Liver (tissue), 9 donors: ENCODE measurements around the gene RIMS3. TPM values are rescaled to one million over a fixed set of nuclear protein-coding genes. Genes with fewer than 3 reads are reported as not detected.

Experiments used
- DNase-seq: peaks from one replicate; pipeline ENCODE4 v3.0.0-alpha.2; 2017; ENCODE audit warnings: low spot score
- H3K27ac ChIP-seq, 2 donors: one replicate each; pipeline ENCODE4 v1.7.0; 2013; ENCODE audit warnings: inconsistent platforms in 2 of 2, low read length in 2 of 2, control low read depth in 1 of 2, low read depth in 1 of 2, mild to moderate bottlenecking in 1 of 2
- H3K27me3 ChIP-seq, 4 donors: one replicate each; pipeline versions ENCODE4 v1.6.1 to v1.7.0; 2013; ENCODE audit warnings: low read length in 3 of 4, inconsistent platforms in 1 of 4, mild to moderate bottlenecking in 1 of 4, moderate library complexity in 1 of 4; ENCODE audit not compliant: control insufficient read depth in 4 of 4, insufficient read depth in 4 of 4
- H3K36me3 ChIP-seq, 4 donors: one replicate each; pipeline versions ENCODE4 v1.6.1 to v1.7.0; 2013; ENCODE audit warnings: low read length in 3 of 4, mild to moderate bottlenecking in 3 of 4, low read depth in 1 of 4, moderate library complexity in 1 of 4; ENCODE audit not compliant: control insufficient read depth in 4 of 4, insufficient read depth in 3 of 4
- H3K4me1 ChIP-seq, 4 donors: one replicate each; pipeline versions ENCODE4 v1.6.1 to v1.7.0; 2013; ENCODE audit warnings: low read length in 3 of 4, mild to moderate bottlenecking in 3 of 4, moderate library complexity in 1 of 4; ENCODE audit not compliant: control insufficient read depth in 4 of 4, insufficient read depth in 4 of 4
- H3K4me3 ChIP-seq, 3 donors: one replicate each; pipeline versions ENCODE4 v1.6.1 to v1.7.0; 2013; ENCODE audit warnings: low read length in 3 of 3, control low read depth in 1 of 3, low read depth in 1 of 3, mild to moderate bottlenecking in 1 of 3
- H3K9ac ChIP-seq, 2 donors: one replicate each; pipeline ENCODE4 v1.7.0; 2013; ENCODE audit warnings: low read length in 2 of 2, mild to moderate bottlenecking in 2 of 2, moderate library complexity in 2 of 2, control low read depth in 1 of 2, low read depth in 1 of 2
- H3K9me3 ChIP-seq, 4 donors: one replicate each; pipeline versions ENCODE4 v1.6.1 to v1.7.0; 2013; ENCODE audit warnings: low read length in 3 of 4; ENCODE audit not compliant: control insufficient read depth in 4 of 4
- CTCF ChIP-seq: fragments of 150-350 bp; IDR thresholded peaks from 2 replicates; pipeline ENCODE4 v1.5.1; 2017; ENCODE audit warnings: improper control_type of control experiment, low read depth, low read length; ENCODE audit not compliant: missing input control
- EGR1 ChIP-seq, 2 donors: IDR thresholded peaks; 2 replicates each; pipeline ENCODE4 v1.6.1; 2016 to 2018; ENCODE audit warnings: antibody characterized with exemption in 2 of 2, low read depth in 2 of 2
- FOXA1 ChIP-seq: IDR thresholded peaks from 2 replicates; pipeline ENCODE4 v1.6.1; 2016; ENCODE audit warnings: antibody characterized with exemption
- FOXA2 ChIP-seq: IDR thresholded peaks from 2 replicates; pipeline ENCODE4 v1.6.1; 2016; ENCODE audit warnings: antibody characterized with exemption
- GABPA ChIP-seq, 2 donors: IDR thresholded peaks in 1 of 2; conservative IDR thresholded peaks in 1 of 2; 2 replicates each; pipeline ENCODE4 v1.6.1; 2016; ENCODE audit warnings: antibody characterized with exemption in 2 of 2, mild to moderate bottlenecking in 1 of 2, moderate library complexity in 1 of 2
- HNF4A ChIP-seq, 2 donors: conservative IDR thresholded peaks; 2 replicates each; pipeline ENCODE4 v1.6.1; 2016; ENCODE audit warnings: antibody characterized with exemption in 2 of 2, mild to moderate bottlenecking in 2 of 2
- HNF4G ChIP-seq: IDR thresholded peaks from 2 replicates; pipeline ENCODE4 v1.6.1; 2016; ENCODE audit warnings: antibody characterized with exemption
- JUND ChIP-seq, 2 donors: IDR thresholded peaks; 2 replicates each; pipeline ENCODE4 v1.6.1; 2016; ENCODE audit warnings: antibody characterized with exemption in 2 of 2
- NR2F2 ChIP-seq: IDR thresholded peaks from 2 replicates; pipeline ENCODE4 v1.6.1; 2016; ENCODE audit warnings: antibody characterized with exemption
- RAD21 ChIP-seq, 2 donors: IDR thresholded peaks; 2 replicates each; pipeline ENCODE4 v1.6.1; 2016; ENCODE audit warnings: antibody characterized with exemption in 2 of 2, mild to moderate bottlenecking in 2 of 2
- REST ChIP-seq: IDR thresholded peaks from 2 replicates; pipeline ENCODE4 v1.6.1; 2016; ENCODE audit warnings: antibody characterized with exemption, mild to moderate bottlenecking
- RXRA ChIP-seq, 2 donors: IDR thresholded peaks; 2 replicates each; pipeline ENCODE4 v1.6.1; 2017 to 2018; ENCODE audit warnings: antibody characterized with exemption in 2 of 2, mild to moderate bottlenecking in 1 of 2
- SP1 ChIP-seq: IDR thresholded peaks from 2 replicates; pipeline ENCODE4 v1.6.1; 2018; ENCODE audit warnings: antibody characterized with exemption, mild to moderate bottlenecking
- TAF1 ChIP-seq: conservative IDR thresholded peaks from 2 replicates; pipeline ENCODE4 v1.6.1; 2016; ENCODE audit warnings: antibody characterized with exemption, mild to moderate bottlenecking
- YY1 ChIP-seq: IDR thresholded peaks from 2 replicates; pipeline ENCODE4 v1.6.1; 2016; ENCODE audit warnings: antibody characterized with exemption, mild to moderate bottlenecking
- WGBS: extraction: QIAGEN DNeasy Blood & Tissue Kit; methylation state at CpG from one replicate; pipeline ENCODE4 v1.1.7; 2013; 5-methylcytosine and 5-hydroxymethylcytosine counted together
- polyA plus RNA-seq, 2 donors: library from polyadenylated mRNA; stranded (reverse) in 1 of 2; unstranded in 1 of 2; fragments of 200-250 nt in 1 of 2; fragments of >200 nt in 1 of 2; fragmentation: Nextera tagmentation in 1 of 2; extraction: Ambion mirVana in 1 of 2; gene quantifications; one replicate each; pipeline versions ENCODE4 v1.2.1 to v1.2.3, GENCODE V29; 2013 to 2015
- total RNA-seq, 2 donors: library from RNA; depleted of rRNA; stranded (reverse); fragments of >200 nt; gene quantifications; one replicate each; pipeline ENCODE4 v1.2.3, GENCODE V29; 2014
- TF ChIP-seq, protein P1 (sequence below): IDR thresholded peaks from 2 replicates; pipeline ENCODE4 v1.6.1; 2016; ENCODE audit warnings: antibody characterized with exemption
- TF ChIP-seq, protein P2 (sequence below): IDR thresholded peaks from 2 replicates; pipeline ENCODE4 v1.6.1; 2016; ENCODE audit warnings: antibody characterized with exemption
- donor health status: healthy.
- donor health status: healthy.
- donor health status: healthy.
- donor health status: healthy.
- donor health status: healthy.

The RIMS3 gene
- total and polyA plus RNA-seq, 4 donors: 0.22 to 2.2 (median 0.77) TPM

DNA sequence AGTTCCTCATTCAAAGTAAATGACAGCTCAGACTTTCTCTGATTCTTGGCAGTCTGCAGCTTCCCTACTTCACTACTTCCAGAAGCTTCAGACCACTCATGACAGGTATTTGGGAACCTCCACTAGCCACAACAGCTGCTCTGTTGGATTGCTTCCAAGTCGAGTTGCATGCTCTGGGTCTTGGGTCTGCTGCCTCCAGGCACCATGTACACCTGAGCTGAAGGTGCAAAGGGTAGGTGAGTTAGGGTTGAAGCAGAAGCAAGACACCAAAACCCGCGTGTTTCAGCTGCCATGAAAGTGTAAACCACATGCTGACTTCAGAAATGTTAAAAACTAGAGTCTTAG is 71.3 kb downstream of the RIMS3 start:
- H3K9ac ChIP-seq: no peak overlapping the region
- no peak for DNase-seq
- WGBS: 54% methylated on average over 3 of the region's 3 CpGs

More for the DNA sequence above, 71.3 kb downstream of the RIMS3 start:
- H3K9me3 ChIP-seq: no peaks in the 10 kb centered on the region
- TF ChIP-seq, protein P1, sequence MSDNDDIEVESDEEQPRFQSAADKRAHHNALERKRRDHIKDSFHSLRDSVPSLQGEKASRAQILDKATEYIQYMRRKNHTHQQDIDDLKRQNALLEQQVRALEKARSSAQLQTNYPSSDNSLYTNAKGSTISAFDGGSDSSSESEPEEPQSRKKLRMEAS: no peak
- TF ChIP-seq JUND (IDR thresholded peaks at IDR 0.05): no peak
- TF ChIP-seq RAD21 (IDR thresholded peaks at IDR 0.05): no peak
- no peak for TF ChIP-seq RXRA (IDR thresholded peaks at IDR 0.05)
- no peak for TF ChIP-seq SP1
- TF ChIP-seq, protein P2, sequence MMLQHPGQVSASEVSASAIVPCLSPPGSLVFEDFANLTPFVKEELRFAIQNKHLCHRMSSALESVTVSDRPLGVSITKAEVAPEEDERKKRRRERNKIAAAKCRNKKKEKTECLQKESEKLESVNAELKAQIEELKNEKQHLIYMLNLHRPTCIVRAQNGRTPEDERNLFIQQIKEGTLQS: no peak
- TF ChIP-seq HNF4G: no peak
- no peak for TF ChIP-seq FOXA2
- TF ChIP-seq GABPA (IDR thresholded peaks at IDR 0.05 in 1 of 2, conservative IDR thresholded peaks at IDR 0.05 in 1 of 2): no peak
- no peak for TF ChIP-seq HNF4A (conservative IDR thresholded peaks at IDR 0.05)
- no peak for TF ChIP-seq YY1
- no peak for TF ChIP-seq EGR1 (IDR thresholded peaks at IDR 0.05; ENCODE audit: low read depth in 2 of 2)
- no peak for TF ChIP-seq CTCF
- no peak for TF ChIP-seq TAF1
- no peak for TF ChIP-seq NR2F2
- no peak for TF ChIP-seq REST
- TF ChIP-seq FOXA1: no peak
- H3K4me3 ChIP-seq: no peak overlapping the region
- H3K36me3 ChIP-seq: no peaks in the 10 kb centered on the region
- H3K27ac ChIP-seq: no peak overlapping the region
- H3K27me3 ChIP-seq: no peaks in the 10 kb centered on the region
- H3K4me1 ChIP-seq: no peaks in the 10 kb centered on the region
